OCI-LY7 (cell line): Measurements from ENCODE around the gene PATJ.

ENCODE experiments used
- EZH2phosphoT487 ChIP-seq: fragments of 200-600 bp; sonication (generic); IDR thresholded peaks from 2 replicates; pipeline ENCODE4 v1.6.1; 2018; ENCODE audit warnings: low read depth, borderline replicate concordance, mild to moderate bottlenecking, mixed run types, antibody characterized with exemption, low read length, moderate library complexity, mixed read lengths
- TF ChIP-seq, protein P1 (sequence below): fragments of 200-600 bp; sonication (generic); conservative IDR thresholded peaks from 2 replicates; pipeline ENCODE4 v1.5.1; 2014; ENCODE audit warnings: mild to moderate bottlenecking, antibody characterized with exemption, low read length, moderate library complexity, mixed read lengths

DNA sequence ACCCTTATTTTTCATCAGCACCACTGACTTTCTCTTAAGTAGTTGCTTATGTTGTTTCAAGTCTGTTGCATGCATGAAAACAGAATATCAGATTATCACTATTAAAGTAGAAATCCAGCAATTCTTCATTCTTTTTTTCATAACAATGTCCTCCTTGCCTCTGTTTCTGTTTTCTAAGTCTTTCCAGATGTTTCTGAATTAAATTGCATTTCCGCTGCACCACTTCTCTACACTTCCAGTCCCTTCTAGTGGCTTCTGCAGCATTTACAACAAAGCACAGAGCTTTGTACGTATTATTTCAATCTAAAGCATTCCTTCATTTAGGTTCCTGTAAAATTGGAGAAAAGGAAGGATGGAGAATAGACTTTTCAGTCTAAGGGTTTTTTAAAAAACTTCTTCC, 42.4 kb downstream of the PATJ start:
- TF ChIP-seq, protein P1, sequence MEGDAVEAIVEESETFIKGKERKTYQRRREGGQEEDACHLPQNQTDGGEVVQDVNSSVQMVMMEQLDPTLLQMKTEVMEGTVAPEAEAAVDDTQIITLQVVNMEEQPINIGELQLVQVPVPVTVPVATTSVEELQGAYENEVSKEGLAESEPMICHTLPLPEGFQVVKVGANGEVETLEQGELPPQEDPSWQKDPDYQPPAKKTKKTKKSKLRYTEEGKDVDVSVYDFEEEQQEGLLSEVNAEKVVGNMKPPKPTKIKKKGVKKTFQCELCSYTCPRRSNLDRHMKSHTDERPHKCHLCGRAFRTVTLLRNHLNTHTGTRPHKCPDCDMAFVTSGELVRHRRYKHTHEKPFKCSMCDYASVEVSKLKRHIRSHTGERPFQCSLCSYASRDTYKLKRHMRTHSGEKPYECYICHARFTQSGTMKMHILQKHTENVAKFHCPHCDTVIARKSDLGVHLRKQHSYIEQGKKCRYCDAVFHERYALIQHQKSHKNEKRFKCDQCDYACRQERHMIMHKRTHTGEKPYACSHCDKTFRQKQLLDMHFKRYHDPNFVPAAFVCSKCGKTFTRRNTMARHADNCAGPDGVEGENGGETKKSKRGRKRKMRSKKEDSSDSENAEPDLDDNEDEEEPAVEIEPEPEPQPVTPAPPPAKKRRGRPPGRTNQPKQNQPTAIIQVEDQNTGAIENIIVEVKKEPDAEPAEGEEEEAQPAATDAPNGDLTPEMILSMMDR: no peak
- TF ChIP-seq EZH2phosphoT487: no peak
